GM12801 (cell line): ENCODE results near the gene GJC1.

Experiments
- TF ChIP-seq, protein P1 (sequence below): IDR thresholded peaks from one replicate; pipeline ENCODE4 v1.5.1; 2011; ENCODE audit warnings: control low read depth; ENCODE audit not compliant: insufficient read length; ENCODE audit errors: extremely low read depth

GJC1 gene

GRCh38 chr17:44807817-44808155 is 22.3 kb downstream of the GJC1 start:
- TF ChIP-seq, protein P1, sequence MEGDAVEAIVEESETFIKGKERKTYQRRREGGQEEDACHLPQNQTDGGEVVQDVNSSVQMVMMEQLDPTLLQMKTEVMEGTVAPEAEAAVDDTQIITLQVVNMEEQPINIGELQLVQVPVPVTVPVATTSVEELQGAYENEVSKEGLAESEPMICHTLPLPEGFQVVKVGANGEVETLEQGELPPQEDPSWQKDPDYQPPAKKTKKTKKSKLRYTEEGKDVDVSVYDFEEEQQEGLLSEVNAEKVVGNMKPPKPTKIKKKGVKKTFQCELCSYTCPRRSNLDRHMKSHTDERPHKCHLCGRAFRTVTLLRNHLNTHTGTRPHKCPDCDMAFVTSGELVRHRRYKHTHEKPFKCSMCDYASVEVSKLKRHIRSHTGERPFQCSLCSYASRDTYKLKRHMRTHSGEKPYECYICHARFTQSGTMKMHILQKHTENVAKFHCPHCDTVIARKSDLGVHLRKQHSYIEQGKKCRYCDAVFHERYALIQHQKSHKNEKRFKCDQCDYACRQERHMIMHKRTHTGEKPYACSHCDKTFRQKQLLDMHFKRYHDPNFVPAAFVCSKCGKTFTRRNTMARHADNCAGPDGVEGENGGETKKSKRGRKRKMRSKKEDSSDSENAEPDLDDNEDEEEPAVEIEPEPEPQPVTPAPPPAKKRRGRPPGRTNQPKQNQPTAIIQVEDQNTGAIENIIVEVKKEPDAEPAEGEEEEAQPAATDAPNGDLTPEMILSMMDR = no peak

- TF ChIP-seq, protein P1 = no peak
These were observed 22.8 kb downstream of the GJC1 start for GRCh38 chr17:44807093-44807816.

DNA sequence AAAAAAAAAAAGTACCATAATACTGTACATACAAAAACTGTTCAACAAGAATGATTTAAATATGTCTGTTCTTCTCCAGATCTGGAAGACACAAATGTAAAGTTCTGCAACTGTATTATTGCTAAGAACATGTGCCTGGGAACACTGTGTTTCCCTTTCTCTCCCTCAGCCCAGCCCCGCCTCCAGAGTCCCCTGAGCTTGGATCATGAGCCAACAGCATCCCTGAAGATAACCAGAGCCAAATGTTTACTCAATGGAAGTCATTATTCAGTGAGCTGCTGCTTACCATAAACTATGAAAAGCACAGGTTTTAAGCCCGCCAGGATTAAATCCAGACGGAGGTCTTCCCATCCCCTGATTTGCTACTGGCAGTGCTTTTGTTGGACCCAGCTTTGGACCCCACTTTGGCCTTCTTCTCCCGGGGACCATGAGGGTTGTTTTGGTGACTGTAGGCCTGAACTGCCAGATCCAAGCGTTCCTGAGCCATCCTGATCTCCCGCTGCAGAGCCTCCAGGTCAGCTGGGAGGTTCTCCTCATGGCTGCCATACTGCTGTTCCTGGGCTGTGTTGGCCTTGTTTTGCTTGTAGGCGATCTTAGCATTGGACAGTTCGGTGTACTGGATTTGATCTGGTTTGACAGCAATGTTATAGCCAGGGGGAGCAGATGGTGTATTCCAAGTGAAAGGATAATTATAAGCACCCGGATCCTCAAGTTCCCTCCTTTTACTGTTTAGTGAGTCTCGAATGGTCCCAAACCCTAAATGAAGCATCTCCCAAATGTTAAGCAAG is 25.6 kb downstream of the GJC1 start:
- TF ChIP-seq, protein P1 = no peak

- TF ChIP-seq, protein P1 = no peak
These were observed 28.2 kb downstream of the GJC1 start for GRCh38 chr17:44801880-44802279.

- TF ChIP-seq, protein P1 = no peak
These were observed 31.7 kb downstream of the GJC1 start for GRCh38 chr17:44798356-44798755.

GRCh38 chr17:44797802-44798201 is 32.3 kb downstream of the GJC1 start:
- TF ChIP-seq, protein P1 = no peak

DNA sequence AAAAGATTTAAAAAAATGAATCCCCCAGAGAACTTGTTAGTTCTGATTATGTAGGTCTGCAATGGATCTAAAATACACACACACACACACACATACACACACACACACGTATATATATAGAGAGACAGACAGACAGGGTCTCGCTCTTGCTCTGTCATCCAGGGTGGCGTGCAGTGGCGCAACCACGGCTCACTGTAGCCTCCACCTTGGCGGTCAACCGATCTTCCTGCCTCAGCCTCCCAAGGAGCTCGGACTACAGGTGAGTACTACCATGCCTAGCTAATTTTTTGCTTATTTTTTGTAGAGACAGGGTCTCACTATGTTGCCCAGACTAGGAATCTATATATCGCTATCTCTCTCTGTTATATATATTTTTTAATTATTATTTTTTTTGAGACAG is 33.4 kb downstream of the GJC1 start:
- TF ChIP-seq, protein P1 = no peak
